Hematopoietic multipotent progenitor cell (in vitro differentiated cells): ENCODE measurements around the gene DYNC2H1. TPM values are rescaled to one million over a fixed set of nuclear protein-coding genes. Genes with fewer than 3 reads are reported as not detected.

ENCODE experiments used
- DNase-seq, 3 donors: peaks; one replicate each; pipeline ENCODE4 v3.0.0-alpha.2; 2011 to 2015; ENCODE audit warnings: low read depth in 2 of 3, low spot score in 2 of 3
- total RNA-seq: library from RNA; depleted of rRNA; stranded (reverse); fragments of >200 nt; gene quantifications from one replicate; pipeline ENCODE4 v1.2.3, GENCODE V29; 2012

DYNC2H1 gene
- total RNA-seq, 1 donor = 2.4 TPM

GRCh38 chr11:103436131-103436770, 327.0 kb downstream of the DYNC2H1 start:
- no peak for DNase-seq

- DNase-seq = no peak
Observed at GRCh38 chr11:103441021-103441420, 331.8 kb downstream of the DYNC2H1 start.

- DNase-seq = no peak
Observed at GRCh38 chr11:103448966-103449365, 339.7 kb downstream of the DYNC2H1 start.

- DNase-seq = no peak
Observed at GRCh38 chr11:103450241-103450640, 341.0 kb downstream of the DYNC2H1 start.

GRCh38 chr11:103453126-103453525, 343.9 kb downstream of the DYNC2H1 start:
- peak in 2 of 3 donors; percentile 0 to 35 for DNase-seq

GRCh38 chr11:103453915-103454709, 344.9 kb downstream of the DYNC2H1 start:
- no peak for DNase-seq

- no peak for DNase-seq
Observed at GRCh38 chr11:103464420-103464819, 355.2 kb downstream of the DYNC2H1 start.

GRCh38 chr11:103465555-103466140, 356.4 kb downstream of the DYNC2H1 start:
- no peak for DNase-seq

GRCh38 chr11:103471546-103471945, 362.3 kb downstream of the DYNC2H1 start:
- no peak for DNase-seq

GRCh38 chr11:103476874-103477273, 367.6 kb downstream of the DYNC2H1 start:
- no peak for DNase-seq

- DNase-seq = no peak
Observed at GRCh38 chr11:103480421-103480820, 371.2 kb downstream of the DYNC2H1 start.

GRCh38 chr11:103483996-103484395, 374.8 kb downstream of the DYNC2H1 start:
- DNase-seq = no peak

GRCh38 chr11:103484545-103484944, 375.3 kb downstream of the DYNC2H1 start:
- DNase-seq = no peak

GRCh38 chr11:103486604-103487003, 377.4 kb downstream of the DYNC2H1 start:
- no peak for DNase-seq

- no peak for DNase-seq
Observed at GRCh38 chr11:103487113-103487512, 377.9 kb downstream of the DYNC2H1 start.

GRCh38 chr11:103488031-103488461, 378.8 kb downstream of the DYNC2H1 start:
- DNase-seq = no peak

GRCh38 chr11:103488579-103488978, 379.4 kb downstream of the DYNC2H1 start:
- DNase-seq = no peak

GRCh38 chr11:103491777-103492176, 382.6 kb downstream of the DYNC2H1 start:
- DNase-seq = no peak

- no peak for DNase-seq
Observed at GRCh38 chr11:103494491-103494890, 385.3 kb downstream of the DYNC2H1 start.

- DNase-seq = no peak
Observed at GRCh38 chr11:103497268-103497667, 388.0 kb downstream of the DYNC2H1 start.

GRCh38 chr11:103499710-103500340, 390.6 kb downstream of the DYNC2H1 start:
- DNase-seq = no peak
